Mesenchymal stem cell (in vitro differentiated cells and primary cell): ENCODE results near the gene SPATA16.
A peak's percentile ranks its signal among the peaks of the same experiment; 100 is the strongest.

Experiments
- DNase-seq: peaks from one replicate; pipeline ENCODE4 v3.0.0-alpha.2; 2013
- H2AFZ ChIP-seq: one replicate; pipeline ENCODE4 v1.6.1; 2013; ENCODE audit warnings: low read depth, mild to moderate bottlenecking, control low read depth, inconsistent platforms, low read length, moderate library complexity
- H2AK5ac ChIP-seq: 2 replicates; pipeline ENCODE4 v1.6.1; 2013; ENCODE audit warnings: low read length, moderate library complexity, mild to moderate bottlenecking, inconsistent platforms; ENCODE audit not compliant: severe bottlenecking
- H2BK120ac ChIP-seq: one replicate; pipeline ENCODE4 v1.6.1; 2013; ENCODE audit warnings: low read depth, mild to moderate bottlenecking, inconsistent platforms, low read length, moderate library complexity
- H2BK12ac ChIP-seq, 2 experiments: one replicate each; pipeline ENCODE4 v1.6.1; 2013; ENCODE audit warnings: inconsistent platforms in 2 of 2, low read length in 2 of 2, mild to moderate bottlenecking in 2 of 2, moderate library complexity in 2 of 2, control low read depth in 1 of 2
- H2BK15ac ChIP-seq: one replicate; pipeline ENCODE4 v1.6.1; 2013; ENCODE audit warnings: mild to moderate bottlenecking, low read depth, inconsistent platforms; ENCODE audit not compliant: poor library complexity, severe bottlenecking
- H2BK5ac ChIP-seq: 2 replicates; pipeline ENCODE4 v1.6.1; 2013; ENCODE audit warnings: low read depth, mild to moderate bottlenecking, low read length, control low read depth, inconsistent platforms; ENCODE audit not compliant: poor library complexity, severe bottlenecking
- H3K14ac ChIP-seq, 2 experiments: one replicate each; pipeline ENCODE4 v1.6.1; 2013; ENCODE audit warnings: inconsistent platforms in 2 of 2, low read length in 2 of 2, control low read depth in 1 of 2, mild to moderate bottlenecking in 1 of 2, moderate library complexity in 1 of 2
- H3K18ac ChIP-seq, 2 experiments: one replicate each; pipeline ENCODE4 v1.6.1; 2013; ENCODE audit warnings: inconsistent platforms in 2 of 2, low read length in 2 of 2, control low read depth in 1 of 2, low read depth in 1 of 2, mild to moderate bottlenecking in 1 of 2
- H3K23ac ChIP-seq, 2 experiments: one replicate each; pipeline ENCODE4 v1.6.1; 2013; ENCODE audit warnings: inconsistent platforms in 2 of 2, low read length in 2 of 2, mild to moderate bottlenecking in 2 of 2, moderate library complexity in 2 of 2, control low read depth in 1 of 2
- H3K27ac ChIP-seq: 2 replicates; pipeline ENCODE4 v1.5.1; 2013; ENCODE audit warnings: mild to moderate bottlenecking, moderate library complexity, low read length, control low read depth, inconsistent platforms; ENCODE audit not compliant: poor library complexity, severe bottlenecking
- H3K27me3 ChIP-seq, 2 experiments: 2 replicates each; pipeline versions ENCODE4 v1.6.1 to v1.7.0; 2013; ENCODE audit warnings: low read length in 2 of 2, mild to moderate bottlenecking in 2 of 2, moderate library complexity in 2 of 2, control low read depth in 1 of 2, inconsistent platforms in 1 of 2; ENCODE audit not compliant: control insufficient read depth in 1 of 2, insufficient read depth in 1 of 2
- H3K36me3 ChIP-seq, 2 experiments: 2 replicates each; pipeline versions ENCODE4 v1.6.1 to v1.7.0; 2013; ENCODE audit warnings: low read length in 2 of 2, control low read depth in 1 of 2, inconsistent platforms in 1 of 2, low read depth in 1 of 2, mild to moderate bottlenecking in 1 of 2; ENCODE audit not compliant: insufficient read depth in 2 of 2, control insufficient read depth in 1 of 2
- H3K4ac ChIP-seq, 2 experiments: one replicate each; pipeline ENCODE4 v1.6.1; 2013; ENCODE audit warnings: inconsistent platforms in 2 of 2, low read length in 2 of 2, mild to moderate bottlenecking in 2 of 2, moderate library complexity in 2 of 2, control low read depth in 1 of 2, low read depth in 1 of 2
- H3K4me1 ChIP-seq: 2 replicates; pipeline ENCODE4 v1.6.1; 2013; ENCODE audit warnings: low read depth, low read length, control low read depth; ENCODE audit not compliant: control insufficient read depth, insufficient read depth
- H3K4me2 ChIP-seq: 2 replicates; pipeline ENCODE4 v1.6.1; 2013; ENCODE audit warnings: low read length, mild to moderate bottlenecking, inconsistent platforms; ENCODE audit not compliant: poor library complexity, severe bottlenecking
- H3K4me3 ChIP-seq, 2 experiments: 2 replicates each; pipeline versions ENCODE4 v1.5.1 to v1.7.0; 2013; ENCODE audit warnings: low read length in 2 of 2, mild to moderate bottlenecking in 2 of 2, control low read depth in 1 of 2, low read depth in 1 of 2; ENCODE audit not compliant: insufficient read depth in 1 of 2
- H3K79me1 ChIP-seq: replicated peaks from 2 replicates; pipeline ENCODE4 v1.6.1; 2013; ENCODE audit warnings: mild to moderate bottlenecking, control low read depth, low read length, inconsistent platforms; ENCODE audit not compliant: poor library complexity, severe bottlenecking
- H3K9ac ChIP-seq: 2 replicates; pipeline ENCODE4 v1.7.0; 2013; ENCODE audit warnings: mild to moderate bottlenecking, low read length, moderate library complexity
- H3K9me3 ChIP-seq: 2 replicates; pipeline ENCODE4 v1.7.0; 2013; ENCODE audit warnings: mild to moderate bottlenecking, low read length; ENCODE audit not compliant: control insufficient read depth
- H4K8ac ChIP-seq: one replicate; pipeline ENCODE4 v1.6.1; 2013; ENCODE audit warnings: inconsistent platforms, mild to moderate bottlenecking, low read length, moderate library complexity
- H4K91ac ChIP-seq: one replicate; pipeline ENCODE4 v1.6.1; 2013; ENCODE audit warnings: mild to moderate bottlenecking, low read length, inconsistent platforms
- WGBS: methylation state at CpG from one replicate; pipeline ENCODE4 v1.1.7; 2013; ENCODE audit warnings: mixed read lengths; 5-methylcytosine and 5-hydroxymethylcytosine counted together

Gene SPATA16

DNA sequence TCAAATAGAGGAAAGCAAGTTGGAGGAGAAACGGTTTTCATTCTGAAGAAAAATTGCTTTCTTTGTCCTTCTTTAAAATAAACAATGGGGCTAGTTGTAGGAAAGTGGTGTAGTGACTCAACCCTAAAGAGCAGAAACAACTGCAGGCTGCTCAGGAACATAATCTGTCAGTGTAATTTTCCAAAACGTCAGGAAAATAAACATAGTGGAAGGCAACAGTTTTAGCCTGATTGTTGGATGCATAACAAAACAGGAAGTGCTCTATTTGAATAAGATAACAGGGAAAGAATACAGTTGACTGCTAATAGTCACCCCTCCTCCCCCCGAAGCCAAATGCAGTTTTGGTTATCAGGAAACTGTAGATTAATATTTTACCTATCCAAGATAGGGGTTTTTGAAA lies 222.9 kb downstream of the SPATA16 start:
- Histone ChIP-seq H2BK5ac (no peak overlapping the region), H3K18ac (no peak overlapping the region), H3K27me3 (no peaks in the 10 kb centered on the region), H4K91ac (no peak overlapping the region), H3K9ac (no peak overlapping the region), H3K9me3 (no peaks in the 10 kb centered on the region), H2AK5ac (no peak overlapping the region), H2BK120ac (no peak overlapping the region), H3K23ac (no peak overlapping the region), H3K36me3 (no peaks in the 10 kb centered on the region), H3K79me1 (no peaks in the 10 kb centered on the region), H2BK12ac (no peak overlapping the region), H3K4ac (no peak overlapping the region), H3K4me2 (no peak overlapping the region), H4K8ac (no peak overlapping the region), H2BK15ac (no peak overlapping the region), H2AFZ (no peak overlapping the region), H3K27ac (no peak overlapping the region), H3K14ac (no peak overlapping the region), H3K4me1 (no peaks in the 10 kb centered on the region), H3K4me3 (no peak overlapping the region)
- 0% methylated on average over 2 of the region's 3 CpGs for WGBS
- DNase-seq: peak; percentile 82

DNA sequence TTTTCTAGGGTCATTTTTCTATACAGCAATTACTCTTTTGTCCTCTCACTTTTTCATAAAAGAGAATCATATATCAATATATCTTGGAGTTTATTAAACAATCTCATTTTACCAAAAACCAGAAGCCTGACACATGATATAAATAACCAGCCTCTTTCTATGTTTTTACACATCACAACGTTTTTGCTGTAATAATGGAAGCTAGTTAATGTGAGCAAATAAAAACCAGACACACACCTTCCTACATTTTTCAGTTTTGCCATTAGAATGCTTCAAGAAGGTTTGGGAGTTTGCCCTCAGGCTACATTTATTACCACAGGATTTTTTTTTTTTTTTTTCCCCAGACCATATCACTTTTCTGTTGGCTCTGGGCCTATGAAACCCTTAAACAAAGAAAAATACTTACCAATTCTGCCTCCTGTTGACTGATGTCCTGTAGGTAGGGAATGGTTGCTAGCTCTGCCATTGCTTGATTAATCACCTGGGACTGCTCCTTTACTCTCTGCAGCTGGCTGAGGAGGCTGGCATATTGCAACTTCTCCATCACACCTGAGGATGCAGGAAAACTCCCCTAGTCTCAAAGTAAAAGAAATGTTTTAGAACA lies 225.0 kb downstream of the SPATA16 start:
- Histone ChIP-seq H3K4me1 (no peaks in the 10 kb centered on the region), H3K14ac (no peak overlapping the region), H3K9me3 (no peaks in the 10 kb centered on the region), H2AK5ac (no peak overlapping the region), H3K4ac (no peak overlapping the region), H4K8ac (no peak overlapping the region), H2BK12ac (peak overlapping the region; percentile 34 to 54), H3K27ac (no peak overlapping the region), H3K27me3 (no peaks in the 10 kb centered on the region), H4K91ac (no peak overlapping the region), H3K4me3 (no peak overlapping the region), H2BK120ac (no peak overlapping the region), H2BK15ac (no peak overlapping the region), H3K79me1 (no peaks in the 10 kb centered on the region), H2AFZ (no peak overlapping the region), H3K23ac (no peak overlapping the region), H2BK5ac (no peak overlapping the region), H3K36me3 (no peaks in the 10 kb centered on the region), H3K18ac (peak overlapping the region in 1 of 2 experiments; percentile 18), H3K4me2 (no peak overlapping the region), H3K9ac (no peak overlapping the region)
- WGBS: no CpG with 5 or more reads among the region's 1 CpG
- no peak for DNase-seq

DNA sequence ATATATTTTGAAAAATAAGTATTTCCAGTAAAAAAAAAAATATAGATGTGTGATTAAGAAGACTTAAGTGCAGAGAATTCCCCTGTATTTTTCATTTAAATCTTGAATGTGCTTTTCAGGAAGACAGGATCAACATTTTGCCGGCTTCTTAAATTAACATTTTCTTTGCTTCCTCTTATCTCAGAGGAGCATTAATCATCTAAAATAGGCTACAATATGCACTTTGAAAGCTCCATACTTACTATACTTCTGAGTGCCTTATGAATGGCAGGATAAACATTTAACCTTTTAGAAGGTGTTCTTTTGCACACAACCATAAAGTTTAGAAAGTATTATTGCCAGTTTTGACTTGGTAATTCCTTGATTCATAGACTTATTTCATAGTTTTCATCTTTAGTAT lies 226.2 kb downstream of the SPATA16 start:
- no peak overlapping the region for H3K18ac ChIP-seq
- no peak overlapping the region for H2BK120ac ChIP-seq
- H4K8ac ChIP-seq: no peak overlapping the region
- H2BK12ac ChIP-seq: no peak overlapping the region
- H2AFZ ChIP-seq: no peak overlapping the region
- no peak overlapping the region for H3K23ac ChIP-seq
- H3K14ac ChIP-seq: no peak overlapping the region
- H3K4me1 ChIP-seq: no peaks in the 10 kb centered on the region
- H3K9me3 ChIP-seq: no peaks in the 10 kb centered on the region
- H3K4me3 ChIP-seq: no peak overlapping the region
- no peak overlapping the region for H3K4me2 ChIP-seq
- no peak overlapping the region for H2AK5ac ChIP-seq
- H3K79me1 ChIP-seq: no peaks in the 10 kb centered on the region
- no peaks in the 10 kb centered on the region for H3K36me3 ChIP-seq
- H3K9ac ChIP-seq: no peak overlapping the region
- no peak overlapping the region for H2BK15ac ChIP-seq
- no peak overlapping the region for H2BK5ac ChIP-seq
- H3K27me3 ChIP-seq: no peaks in the 10 kb centered on the region
- 55% methylated on average over 1 of the region's 1 CpG for WGBS
- no peak for DNase-seq
- H4K91ac ChIP-seq: no peak overlapping the region
- H3K27ac ChIP-seq: no peak overlapping the region
- H3K4ac ChIP-seq: no peak overlapping the region

DNA sequence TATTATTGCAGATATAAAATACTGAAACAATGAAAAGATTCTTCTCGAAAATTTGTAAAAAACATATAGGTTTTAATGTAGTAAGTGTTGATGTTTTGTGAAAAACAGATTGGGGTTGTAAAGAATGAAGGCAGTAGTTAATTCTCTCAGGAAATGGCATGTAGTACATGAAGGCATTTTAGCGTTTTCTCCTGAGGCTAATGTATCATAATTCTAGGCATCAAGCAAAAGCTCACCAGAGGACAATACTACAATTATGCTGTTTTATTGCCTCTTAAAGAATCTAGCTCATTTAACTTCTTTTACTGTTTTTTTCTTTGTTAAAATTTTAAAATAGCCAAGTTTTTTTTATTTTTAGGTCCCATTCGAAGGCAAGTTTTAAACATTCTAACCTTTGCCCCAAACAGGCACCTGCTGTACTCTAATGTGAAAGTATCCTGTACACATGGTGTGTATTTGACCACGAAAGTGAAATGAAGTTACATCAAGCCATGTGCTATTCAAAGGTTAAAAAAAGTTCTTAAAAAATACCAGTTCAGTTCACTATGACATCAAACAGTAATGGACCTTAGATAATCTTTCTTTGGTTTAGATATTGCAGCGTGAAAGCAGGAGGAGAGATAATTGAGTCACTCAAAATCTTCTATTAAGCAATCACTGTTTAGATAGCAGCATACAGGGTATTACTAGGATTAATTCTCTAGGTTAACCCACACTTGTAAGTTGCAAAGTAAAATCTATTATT lies 227.0 kb downstream of the SPATA16 start:
- Histone ChIP-seq H3K79me1 (no peaks in the 10 kb centered on the region), H2BK120ac (no peak overlapping the region), H3K4me2 (no peak overlapping the region), H3K4me3 (no peak overlapping the region), H3K18ac (no peak overlapping the region), H2AFZ (no peak overlapping the region), H2BK5ac (no peak overlapping the region), H3K14ac (no peak overlapping the region), H4K91ac (no peak overlapping the region), H3K4me1 (no peaks in the 10 kb centered on the region), H2BK12ac (no peak overlapping the region), H3K9ac (no peak overlapping the region), H3K9me3 (no peaks in the 10 kb centered on the region), H2AK5ac (no peak overlapping the region), H3K27ac (no peak overlapping the region), H4K8ac (no peak overlapping the region), H3K4ac (no peak overlapping the region), H3K23ac (no peak overlapping the region), H3K36me3 (no peaks in the 10 kb centered on the region), H3K27me3 (no peaks in the 10 kb centered on the region), H2BK15ac (no peak overlapping the region)
- no peak for DNase-seq
- 94% methylated on average over 1 of the region's 5 CpGs for WGBS
